Epithelial cell of esophagus (primary cell): Measurements from ENCODE around the gene KRT15.

ENCODE experiments used
- DNase-seq: peaks from one replicate; pipeline ENCODE4 v3.0.0; 2010; ENCODE audit warnings: low read depth
- H3K4me3 ChIP-seq: 2 replicates; pipeline ENCODE4 v1.5.1; 2011; ENCODE audit warnings: mild to moderate bottlenecking, low read length, control low read depth
- TF ChIP-seq, protein P1 (sequence below): IDR thresholded peaks from 2 replicates; pipeline ENCODE4 v1.5.1; 2011; ENCODE audit warnings: low read depth, mild to moderate bottlenecking, low read length, control low read depth, inconsistent platforms; ENCODE audit not compliant: insufficient read depth; ENCODE audit errors: missing control alignments

The KRT15 gene

GRCh38 chr17:41556306-41556705, 37.6 kb upstream of the KRT15 start:
- no peak overlapping the region for H3K4me3 ChIP-seq
- DNase-seq, result no peak
- TF ChIP-seq, protein P1, sequence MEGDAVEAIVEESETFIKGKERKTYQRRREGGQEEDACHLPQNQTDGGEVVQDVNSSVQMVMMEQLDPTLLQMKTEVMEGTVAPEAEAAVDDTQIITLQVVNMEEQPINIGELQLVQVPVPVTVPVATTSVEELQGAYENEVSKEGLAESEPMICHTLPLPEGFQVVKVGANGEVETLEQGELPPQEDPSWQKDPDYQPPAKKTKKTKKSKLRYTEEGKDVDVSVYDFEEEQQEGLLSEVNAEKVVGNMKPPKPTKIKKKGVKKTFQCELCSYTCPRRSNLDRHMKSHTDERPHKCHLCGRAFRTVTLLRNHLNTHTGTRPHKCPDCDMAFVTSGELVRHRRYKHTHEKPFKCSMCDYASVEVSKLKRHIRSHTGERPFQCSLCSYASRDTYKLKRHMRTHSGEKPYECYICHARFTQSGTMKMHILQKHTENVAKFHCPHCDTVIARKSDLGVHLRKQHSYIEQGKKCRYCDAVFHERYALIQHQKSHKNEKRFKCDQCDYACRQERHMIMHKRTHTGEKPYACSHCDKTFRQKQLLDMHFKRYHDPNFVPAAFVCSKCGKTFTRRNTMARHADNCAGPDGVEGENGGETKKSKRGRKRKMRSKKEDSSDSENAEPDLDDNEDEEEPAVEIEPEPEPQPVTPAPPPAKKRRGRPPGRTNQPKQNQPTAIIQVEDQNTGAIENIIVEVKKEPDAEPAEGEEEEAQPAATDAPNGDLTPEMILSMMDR, result no peak

DNA sequence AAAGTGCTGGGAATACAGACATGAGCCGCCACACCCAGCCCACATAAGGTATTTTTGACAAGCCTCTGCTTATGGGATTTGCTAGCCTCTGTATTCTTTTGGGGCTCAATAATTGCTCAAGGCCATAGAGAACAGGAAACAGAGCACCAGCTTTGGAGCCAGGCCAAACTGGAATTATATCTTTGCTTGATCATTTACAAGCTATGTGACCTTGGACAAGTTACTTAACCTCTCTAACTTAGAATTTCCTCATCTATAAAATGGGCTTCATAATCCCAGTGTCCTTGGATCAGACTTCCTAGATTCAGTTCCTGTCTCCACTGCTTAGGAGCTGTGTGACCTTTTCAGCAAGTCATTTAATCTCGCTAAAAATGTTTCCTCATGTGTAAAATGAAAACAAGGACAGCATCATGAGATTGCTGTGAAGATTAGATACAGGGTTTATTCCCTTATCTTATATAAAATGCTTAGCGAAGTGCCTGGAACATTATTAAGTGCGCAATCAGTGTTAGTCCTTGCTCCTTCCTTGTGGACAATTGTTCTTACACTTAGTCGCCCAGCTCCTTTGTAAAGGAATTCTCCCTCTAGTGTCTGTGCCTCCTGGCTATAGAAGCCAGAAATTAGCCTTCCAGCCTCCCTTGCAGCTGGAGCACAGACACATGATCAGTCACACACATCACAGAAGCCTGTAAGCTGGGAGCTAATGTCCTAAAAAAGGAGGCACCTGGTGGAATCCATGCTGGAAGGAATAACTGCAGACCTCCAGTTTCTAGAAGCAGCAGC, 36.6 kb upstream of the KRT15 start:
- TF ChIP-seq, protein P1, result no peak

DNA sequence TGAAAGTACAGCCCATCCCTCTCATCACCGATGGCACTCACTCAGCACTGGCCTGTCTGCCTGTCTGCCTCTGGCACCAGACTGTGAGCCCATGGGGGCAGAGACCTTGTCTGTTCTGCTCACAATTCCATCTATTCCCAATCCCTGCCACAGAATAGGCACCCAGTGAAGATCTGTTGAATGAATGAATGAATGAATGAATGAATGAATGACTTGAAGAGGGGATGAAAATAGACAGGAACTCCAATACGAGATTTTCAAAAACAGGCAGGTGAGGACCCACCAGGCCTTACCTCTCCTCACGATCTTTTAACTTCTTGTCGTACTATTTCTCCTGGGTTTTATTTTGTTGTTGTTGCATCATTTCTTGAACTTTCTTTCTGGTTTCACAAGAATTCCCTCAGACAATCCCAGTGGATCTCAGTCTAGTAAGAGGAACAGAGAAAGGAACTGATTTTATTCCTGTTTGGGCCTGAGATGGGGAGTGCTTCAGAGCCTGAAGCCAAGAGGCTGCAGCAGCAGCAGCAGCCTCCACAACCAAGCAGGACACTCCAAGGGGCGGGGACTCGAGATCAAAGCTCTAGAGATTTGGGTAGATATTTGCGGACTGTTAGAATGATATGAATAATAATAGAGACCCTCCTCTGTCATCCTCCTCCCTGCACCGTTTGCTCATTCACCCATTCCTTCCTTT, 35.4 kb upstream of the KRT15 start:
- TF ChIP-seq, protein P1, result no peak
- no peak for DNase-seq
- no peak overlapping the region for H3K4me3 ChIP-seq

More for the DNA sequence above, 36.6 kb upstream of the KRT15 start:
- H3K4me3 ChIP-seq, result no peak overlapping the region
- DNase-seq, result peak; percentile 60

DNA sequence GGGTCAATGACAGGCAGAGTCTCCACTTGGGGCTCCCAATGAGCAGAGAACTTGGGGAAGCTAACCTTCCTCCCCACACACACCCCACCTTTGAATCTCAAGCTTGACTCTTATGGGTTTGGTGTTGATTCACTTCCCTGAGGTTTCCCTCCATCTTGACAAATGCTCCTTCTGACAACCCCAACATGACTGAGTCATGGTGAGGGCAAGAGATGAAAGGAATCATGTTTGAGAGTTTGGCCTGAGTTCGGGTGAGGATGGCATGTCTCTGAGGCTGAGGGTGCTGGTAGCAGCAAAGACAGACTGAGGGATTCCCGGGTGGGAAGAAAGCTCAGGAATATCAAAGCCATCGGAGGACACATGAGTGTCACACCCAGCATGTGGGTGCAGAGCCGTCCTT, 34.5 kb upstream of the KRT15 start:
- TF ChIP-seq, protein P1, result no peak
- DNase-seq, result peak; percentile 68
- H3K4me3 ChIP-seq, result no peak overlapping the region

GRCh38 chr17:41552455-41552854, 33.8 kb upstream of the KRT15 start:
- TF ChIP-seq, protein P1, result no peak
- no peak overlapping the region for H3K4me3 ChIP-seq
- DNase-seq, result no peak

GRCh38 chr17:41551365-41551764, 32.7 kb upstream of the KRT15 start:
- DNase-seq, result peak; percentile 48

More at GRCh38 chr17:41551365-41551764, 32.7 kb upstream of the KRT15 start:
- no peak overlapping the region for H3K4me3 ChIP-seq
- TF ChIP-seq, protein P1, result no peak
